Skeletal muscle tissue (tissue), 4 donors: Measurements from ENCODE around the gene NEMP2. TPM values are rescaled to one million over a fixed set of nuclear protein-coding genes. Genes with fewer than 3 reads are reported as not detected.

Source experiments
- H3K27ac ChIP-seq: one replicate; pipeline ENCODE4 v1.7.0; 2013; ENCODE audit warnings: mild to moderate bottlenecking, low read depth, low read length, inconsistent platforms
- H3K27me3 ChIP-seq, 3 donors: one replicate each; pipeline ENCODE4 v1.7.0; 2013; ENCODE audit warnings: low read length in 3 of 3; ENCODE audit not compliant: control insufficient read depth in 3 of 3, insufficient read depth in 3 of 3
- H3K36me3 ChIP-seq, 3 donors: one replicate each; pipeline ENCODE4 v1.7.0; 2013; ENCODE audit warnings: low read length in 3 of 3; ENCODE audit not compliant: control insufficient read depth in 3 of 3, insufficient read depth in 3 of 3
- H3K4me1 ChIP-seq, 3 donors: one replicate each; pipeline ENCODE4 v1.7.0; 2013; ENCODE audit warnings: low read length in 3 of 3, mild to moderate bottlenecking in 3 of 3; ENCODE audit not compliant: control insufficient read depth in 3 of 3, insufficient read depth in 3 of 3
- H3K4me3 ChIP-seq, 3 donors: one replicate each; pipeline ENCODE4 v1.7.0; 2013; ENCODE audit warnings: low read length in 3 of 3
- H3K9ac ChIP-seq, 3 donors: one replicate each; pipeline ENCODE4 v1.7.0; 2013; ENCODE audit warnings: low read length in 3 of 3, mild to moderate bottlenecking in 3 of 3, moderate library complexity in 2 of 3, low read depth in 1 of 3
- H3K9me3 ChIP-seq, 3 donors: one replicate each; pipeline ENCODE4 v1.7.0; 2013; ENCODE audit warnings: low read length in 3 of 3; ENCODE audit not compliant: control insufficient read depth in 3 of 3
- total RNA-seq: library from RNA; depleted of rRNA; stranded (reverse); fragments of >200 nt; gene quantifications from one replicate; pipeline ENCODE4 v1.2.3, GENCODE V29; 2014
- donor health status: Osteomylitis.

The NEMP2 gene
- total RNA-seq, 1 donor from 2014 or later = 7.8 TPM

- Histone ChIP-seq H3K9me3 (no peaks in the 10 kb centered on the region), H3K27me3 (no peaks in the 10 kb centered on the region), H3K36me3 (no peaks in the 10 kb centered on the region), H3K4me1 (peaks cover 7 to 15% (median 11%) of the 10 kb centered on the region in 3 donors), H3K27ac (no peak overlapping the region), H3K9ac (no peak overlapping the region), H3K4me3 (no peak overlapping the region)
Observed at GRCh38 chr2:190465060-190465459, 69.5 kb downstream of the NEMP2 start.

- Histone ChIP-seq H3K36me3 (no peaks in the 10 kb centered on the region), H3K9ac (no peak overlapping the region), H3K27ac (no peak overlapping the region), H3K4me3 (no peak overlapping the region), H3K9me3 (no peaks in the 10 kb centered on the region), H3K4me1 (peaks cover 4 to 8% (median 5%) of the 10 kb centered on the region in 3 donors), H3K27me3 (no peaks in the 10 kb centered on the region)
Observed at GRCh38 chr2:190462611-190463010, 71.9 kb downstream of the NEMP2 start.

GRCh38 chr2:190462181-190462580 is 72.3 kb downstream of the NEMP2 start:
- Histone ChIP-seq H3K9me3 (no peaks in the 10 kb centered on the region), H3K9ac (no peak overlapping the region), H3K36me3 (no peaks in the 10 kb centered on the region), H3K27ac (no peak overlapping the region), H3K4me1 (peaks cover 4 to 7% (median 5%) of the 10 kb centered on the region in 3 donors), H3K27me3 (no peaks in the 10 kb centered on the region), H3K4me3 (no peak overlapping the region)

GRCh38 chr2:190460487-190460886 is 74.0 kb downstream of the NEMP2 start:
- no peak overlapping the region for H3K4me3 ChIP-seq
- no peak overlapping the region for H3K9ac ChIP-seq
- no peak overlapping the region for H3K27ac ChIP-seq
- no peaks in the 10 kb centered on the region for H3K9me3 ChIP-seq
- no peaks in the 10 kb centered on the region for H3K4me1 ChIP-seq
- no peaks in the 10 kb centered on the region for H3K27me3 ChIP-seq
- no peaks in the 10 kb centered on the region for H3K36me3 ChIP-seq

DNA sequence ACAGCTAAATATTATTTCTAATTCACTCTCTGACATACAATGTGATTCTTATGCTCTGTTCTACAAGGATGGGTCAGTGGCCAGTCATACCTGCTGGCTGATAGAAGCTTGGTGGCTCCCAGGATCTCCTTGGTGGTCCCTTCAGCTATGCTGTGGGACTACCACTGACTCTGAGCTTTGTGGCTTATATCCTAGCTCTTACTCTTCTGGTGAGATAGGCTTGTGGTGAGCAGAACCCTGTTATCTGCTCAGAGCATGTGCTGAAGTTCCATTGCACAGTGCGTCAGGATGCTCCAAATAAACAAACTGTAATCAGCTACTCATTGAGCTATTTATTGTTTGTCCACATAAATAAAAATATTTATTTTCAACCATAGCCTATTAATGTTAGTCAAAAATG is 74.6 kb downstream of the NEMP2 start:
- H3K9me3 ChIP-seq = no peaks in the 10 kb centered on the region
- H3K9ac ChIP-seq = no peak overlapping the region
- no peak overlapping the region for H3K4me3 ChIP-seq
- H3K27ac ChIP-seq = no peak overlapping the region
- no peaks in the 10 kb centered on the region for H3K36me3 ChIP-seq
- H3K4me1 ChIP-seq = no peaks in the 10 kb centered on the region
- no peaks in the 10 kb centered on the region for H3K27me3 ChIP-seq

DNA sequence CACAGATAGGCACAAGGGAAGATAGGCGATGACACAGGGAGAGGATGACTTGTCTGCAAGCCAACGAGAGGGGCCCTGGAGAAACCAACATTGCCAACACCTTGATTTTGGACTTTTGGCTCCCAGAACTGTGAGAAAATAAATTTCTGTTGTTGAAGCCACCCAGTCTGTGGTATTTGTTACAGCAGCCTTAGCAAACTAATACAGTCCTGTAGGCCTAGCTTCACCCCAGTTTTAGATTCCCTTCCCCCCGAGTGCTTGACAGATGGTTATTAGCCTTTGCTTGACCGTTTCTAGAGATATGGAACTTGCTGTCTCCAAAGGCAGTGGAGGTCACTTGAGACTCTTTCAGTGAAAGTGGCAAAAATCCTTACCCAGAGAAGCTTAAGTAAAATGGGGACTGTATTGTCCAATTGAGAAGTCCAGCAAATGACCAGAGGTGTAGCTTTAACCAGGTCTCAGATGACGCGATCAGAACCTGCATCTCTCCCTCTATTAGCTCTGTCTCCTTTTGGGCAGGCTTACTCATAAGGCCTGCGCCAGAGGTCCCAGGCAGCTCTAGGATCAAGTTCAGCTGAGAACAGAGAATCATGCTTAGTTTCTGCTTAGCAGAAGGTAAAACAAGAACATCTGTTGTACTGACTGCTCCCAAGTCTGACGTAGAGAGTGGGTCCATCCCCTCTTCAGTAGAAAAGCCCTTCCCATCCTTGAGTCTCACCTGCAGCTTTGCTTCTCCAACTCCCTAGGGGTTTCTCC is 76.0 kb downstream of the NEMP2 start:
- H3K4me1 ChIP-seq = no peaks in the 10 kb centered on the region
- H3K36me3 ChIP-seq = no peaks in the 10 kb centered on the region
- H3K9me3 ChIP-seq = no peaks in the 10 kb centered on the region
- H3K27me3 ChIP-seq = no peaks in the 10 kb centered on the region
- H3K9ac ChIP-seq = no peak overlapping the region
- no peak overlapping the region for H3K27ac ChIP-seq
- no peak overlapping the region for H3K4me3 ChIP-seq

DNA sequence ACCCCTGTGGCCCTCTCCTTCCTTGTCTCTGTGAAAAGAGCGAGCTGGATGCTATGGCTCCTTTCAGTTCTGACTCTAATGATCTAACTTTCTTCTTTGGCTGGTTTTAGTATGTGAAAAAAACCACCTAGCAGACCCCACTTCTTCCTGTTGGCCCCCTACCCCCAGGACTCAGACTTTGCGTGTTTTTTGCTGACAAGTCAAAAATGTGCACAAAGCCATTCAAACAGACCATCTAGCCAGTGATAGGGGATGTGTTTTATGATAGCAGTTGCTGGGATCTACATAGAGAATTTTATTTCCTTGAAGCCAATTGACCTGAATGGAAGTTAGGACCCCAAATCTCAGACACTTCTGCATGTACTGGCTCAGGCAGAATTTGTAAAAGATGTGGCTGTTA is 77.3 kb downstream of the NEMP2 start:
- no peaks in the 10 kb centered on the region for H3K4me1 ChIP-seq
- H3K9me3 ChIP-seq = no peaks in the 10 kb centered on the region
- no peaks in the 10 kb centered on the region for H3K27me3 ChIP-seq
- no peak overlapping the region for H3K27ac ChIP-seq
- no peaks in the 10 kb centered on the region for H3K36me3 ChIP-seq
- no peak overlapping the region for H3K9ac ChIP-seq
- no peak overlapping the region for H3K4me3 ChIP-seq

- no peaks in the 10 kb centered on the region for H3K36me3 ChIP-seq
- H3K9ac ChIP-seq = no peak overlapping the region
- H3K4me1 ChIP-seq = no peaks in the 10 kb centered on the region
- no peak overlapping the region for H3K4me3 ChIP-seq
- no peaks in the 10 kb centered on the region for H3K27me3 ChIP-seq
- no peak overlapping the region for H3K27ac ChIP-seq
- no peaks in the 10 kb centered on the region for H3K9me3 ChIP-seq
Observed at GRCh38 chr2:190456833-190457232, 77.7 kb downstream of the NEMP2 start.

DNA sequence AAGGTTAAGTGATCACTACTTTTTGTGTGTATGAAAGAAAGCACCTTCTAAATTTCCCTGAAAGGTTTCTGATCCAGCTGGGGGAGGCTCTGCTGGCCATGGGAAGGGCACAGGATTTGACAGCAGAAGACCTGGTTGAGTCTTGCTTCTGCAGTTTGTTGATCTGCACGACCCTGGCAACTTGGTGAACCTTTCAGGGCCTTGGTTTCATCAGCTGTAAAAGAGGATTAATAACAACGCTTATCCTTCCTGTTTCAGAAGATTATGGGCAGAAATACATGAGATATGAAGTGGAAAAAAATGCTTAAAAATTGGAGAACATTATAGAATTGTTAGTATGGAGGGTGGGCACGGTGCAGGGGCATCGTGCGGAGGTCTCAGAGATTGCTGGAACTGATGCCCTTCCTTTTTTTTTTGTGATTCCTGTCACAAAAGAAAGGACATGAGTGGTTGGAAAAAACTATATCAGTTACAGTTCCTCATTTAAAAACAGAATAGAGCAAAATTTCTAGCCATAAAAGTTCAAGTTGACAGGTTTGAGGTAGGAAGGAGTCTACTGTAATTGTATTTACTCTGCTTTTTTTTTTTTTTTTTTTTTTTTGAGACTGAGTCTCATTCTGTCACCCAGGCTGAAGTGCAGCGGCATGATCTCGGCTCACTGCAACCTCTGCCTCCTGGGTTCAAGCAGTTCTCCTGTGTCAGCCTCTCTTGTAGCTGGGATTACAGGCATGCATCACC is 79.0 kb downstream of the NEMP2 start:
- Histone ChIP-seq H3K4me1 (no peaks in the 10 kb centered on the region), H3K36me3 (no peaks in the 10 kb centered on the region), H3K9me3 (no peaks in the 10 kb centered on the region), H3K27ac (no peak overlapping the region), H3K9ac (no peak overlapping the region), H3K4me3 (no peak overlapping the region), H3K27me3 (no peaks in the 10 kb centered on the region)

DNA sequence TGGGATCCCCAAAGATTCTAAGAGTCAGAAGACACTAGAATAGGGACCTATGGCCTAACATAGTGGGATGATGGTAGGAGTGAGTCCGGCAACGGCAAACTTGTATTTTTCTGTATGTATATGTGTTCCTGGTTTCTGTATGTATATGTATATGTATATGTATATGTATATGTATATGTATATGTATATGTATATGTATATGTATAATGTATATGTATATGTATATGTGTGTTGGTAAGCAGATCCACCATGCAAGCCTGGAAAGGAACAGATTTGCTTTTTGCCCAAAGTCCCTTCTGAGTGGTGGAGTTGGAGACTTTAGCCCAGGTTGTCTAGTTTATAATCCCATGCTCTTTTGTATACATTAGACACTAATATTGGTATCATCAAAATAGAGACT is 79.7 kb downstream of the NEMP2 start:
- Histone ChIP-seq H3K4me1 (no peaks in the 10 kb centered on the region), H3K36me3 (no peaks in the 10 kb centered on the region), H3K27ac (no peak overlapping the region), H3K27me3 (no peaks in the 10 kb centered on the region), H3K9me3 (no peaks in the 10 kb centered on the region), H3K4me3 (no peak overlapping the region), H3K9ac (no peak overlapping the region)
